ENCODE data around the gene GRIA1.
"Not testable (repeated sequence)": the region's sequence is repeated elsewhere in the genome, so short reads cannot be mapped to it uniquely, and the experiment has no call there.

The GRIA1 gene

DNA sequence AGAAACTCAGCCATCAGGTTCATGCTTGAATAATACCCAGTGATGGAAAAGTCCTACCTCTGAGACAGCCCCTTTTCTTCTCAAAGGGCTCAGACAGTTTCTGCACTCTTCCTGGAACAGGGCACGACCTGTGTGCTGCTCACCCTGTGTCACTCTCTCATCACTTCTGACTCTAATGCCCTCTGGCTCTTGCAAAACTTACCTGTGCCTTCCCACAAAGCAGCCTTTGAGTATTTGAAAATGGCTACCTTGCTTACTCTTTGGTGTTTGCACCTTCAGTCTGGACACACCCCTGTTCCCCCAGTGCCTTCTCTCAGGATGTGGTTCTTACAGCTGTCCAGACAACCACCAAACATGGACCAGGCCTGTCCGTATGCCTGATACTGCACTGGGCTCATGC is 171.4 kb downstream of the GRIA1 start:
- DNase-seq = no peak

DNA sequence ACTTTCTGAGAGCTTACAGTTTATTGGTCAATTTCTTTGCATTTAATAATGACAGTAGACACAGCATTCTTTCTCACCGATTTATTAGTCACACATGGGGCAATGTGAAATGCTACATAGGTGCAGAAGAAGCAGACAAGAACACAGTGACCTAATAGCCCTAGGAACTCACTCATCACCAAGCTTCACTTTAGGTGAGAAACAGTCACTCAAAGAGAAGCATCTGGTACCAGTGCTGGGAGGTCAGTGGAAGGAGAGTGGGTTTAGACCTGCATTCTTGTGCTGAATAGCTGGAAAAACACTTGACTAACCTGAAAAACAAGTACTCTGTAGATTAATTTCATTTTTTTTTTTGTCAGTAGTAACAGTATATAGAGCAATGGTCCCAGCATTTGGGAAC is 179.6 kb downstream of the GRIA1 start:
- no peak for DNase-seq

DNA sequence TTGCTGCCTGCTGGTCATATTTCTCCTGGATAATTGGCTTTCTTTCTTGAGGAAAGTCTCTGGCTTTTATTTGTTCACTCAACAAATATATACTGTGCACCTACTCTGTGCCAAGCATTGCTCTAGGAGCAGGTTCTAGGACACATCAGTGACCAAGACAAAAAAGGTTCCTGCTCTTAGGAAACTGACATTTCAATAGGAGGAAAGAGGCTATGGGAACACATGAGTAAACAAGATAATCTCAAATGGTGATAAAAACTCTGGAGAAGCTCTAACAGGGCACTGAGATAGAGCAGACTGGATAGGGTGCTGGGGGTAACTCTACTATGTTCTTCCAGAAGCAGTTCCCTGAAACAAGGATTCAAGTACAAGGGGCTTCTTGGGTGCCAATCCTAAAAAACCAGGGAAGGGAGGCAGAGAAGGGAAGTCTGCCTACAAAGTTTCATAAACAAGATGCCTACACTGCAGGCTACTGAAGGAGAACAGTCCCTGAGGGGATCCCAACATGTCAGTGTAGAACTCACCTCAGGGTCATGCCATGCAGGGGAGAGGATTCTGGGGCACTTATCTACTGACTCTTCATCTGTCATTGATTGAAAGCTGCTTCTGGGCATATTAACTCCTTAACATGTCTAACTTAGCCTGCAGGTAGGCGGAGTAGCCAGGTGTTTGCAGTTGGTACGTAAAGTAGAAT is 181.3 kb downstream of the GRIA1 start:
- DNase-seq = no peak

DNA sequence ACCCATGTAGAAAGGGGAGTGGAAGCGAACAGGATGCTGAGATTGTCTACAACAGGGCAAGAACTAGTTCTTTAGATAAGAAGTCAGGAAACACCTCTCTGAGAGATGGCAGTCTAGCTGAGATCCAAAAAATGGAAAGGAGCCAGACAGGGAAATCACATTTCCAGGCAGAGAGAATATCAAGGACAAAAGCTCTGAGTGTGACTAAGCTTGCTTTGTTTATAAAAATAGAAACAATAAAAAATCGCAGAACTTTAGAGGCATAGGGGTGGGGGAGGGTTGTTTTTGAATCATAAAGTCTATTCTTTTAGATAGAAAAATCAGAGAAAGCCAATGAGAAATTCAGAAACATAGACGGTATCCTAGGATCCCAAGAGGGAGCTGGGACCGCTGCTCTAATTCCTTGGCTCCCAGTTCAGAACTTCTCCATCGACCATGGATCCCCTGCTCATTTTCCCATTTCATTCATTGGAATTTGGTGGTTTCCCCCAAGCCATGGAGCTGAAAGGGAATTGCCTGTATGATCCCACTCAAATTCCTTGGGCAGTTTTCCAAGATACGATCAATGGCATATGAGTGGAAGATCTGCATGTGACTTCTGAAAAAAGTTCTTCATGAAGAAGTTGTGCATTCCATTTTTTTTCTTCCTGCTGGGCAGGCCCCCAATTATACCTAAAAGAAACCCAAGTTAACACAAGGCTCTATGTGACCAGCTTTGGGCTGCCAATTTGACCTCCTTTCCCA is 182.0 kb downstream of the GRIA1 start:
- no peak for DNase-seq

DNA sequence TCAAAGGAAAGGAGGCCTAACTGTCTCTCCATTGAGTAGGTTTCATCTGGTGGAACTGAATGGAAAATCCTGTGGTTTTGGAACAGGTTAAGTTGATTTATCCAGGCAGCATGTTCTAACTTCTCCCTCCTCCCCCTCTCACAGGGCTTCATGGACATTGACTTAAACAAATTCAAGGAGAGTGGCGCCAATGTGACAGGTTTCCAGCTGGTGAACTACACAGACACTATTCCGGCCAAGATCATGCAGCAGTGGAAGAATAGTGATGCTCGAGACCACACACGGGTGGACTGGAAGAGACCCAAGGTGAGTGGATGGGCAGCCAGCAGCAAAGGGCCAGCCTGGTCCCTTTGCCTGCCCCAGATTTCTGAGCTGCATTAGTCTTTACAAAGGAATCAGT is 183.9 kb downstream of the GRIA1 start:
- no peak for DNase-seq

DNA sequence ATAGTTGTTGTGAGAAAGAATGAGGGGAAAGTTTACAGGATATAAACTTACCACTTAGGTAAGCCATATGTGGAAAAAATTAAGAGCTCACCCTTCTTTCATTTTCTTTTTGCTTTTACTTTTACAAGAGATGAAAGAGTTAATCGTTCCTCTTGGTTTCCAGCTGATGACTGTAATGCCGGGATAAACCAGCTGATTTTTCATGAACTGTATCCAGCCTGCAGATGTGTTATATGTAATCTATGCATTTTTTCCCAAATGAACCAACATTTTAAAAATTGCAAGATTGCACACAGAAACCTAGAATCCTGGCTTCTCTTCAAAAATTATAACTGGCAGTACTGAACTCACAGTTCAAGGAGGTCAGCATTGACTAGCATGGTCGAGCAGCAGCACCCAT is 185.9 kb downstream of the GRIA1 start:
- DNase-seq = no peak

DNA sequence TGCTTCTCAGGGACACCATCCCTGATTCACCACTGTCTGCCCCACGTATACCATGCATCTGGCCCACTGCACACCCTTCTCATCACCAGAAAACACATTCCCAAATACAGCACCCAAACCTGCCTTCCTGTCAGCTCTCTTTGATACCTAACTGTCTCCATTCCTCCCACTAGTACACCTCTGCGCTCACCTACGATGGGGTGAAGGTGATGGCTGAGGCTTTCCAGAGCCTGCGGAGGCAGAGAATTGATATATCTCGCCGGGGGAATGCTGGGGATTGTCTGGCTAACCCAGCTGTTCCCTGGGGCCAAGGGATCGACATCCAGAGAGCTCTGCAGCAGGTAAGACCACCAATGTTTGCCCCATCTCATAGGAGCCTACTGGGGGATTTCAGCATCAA is 186.4 kb downstream of the GRIA1 start:
- DNase-seq = no peak

DNA sequence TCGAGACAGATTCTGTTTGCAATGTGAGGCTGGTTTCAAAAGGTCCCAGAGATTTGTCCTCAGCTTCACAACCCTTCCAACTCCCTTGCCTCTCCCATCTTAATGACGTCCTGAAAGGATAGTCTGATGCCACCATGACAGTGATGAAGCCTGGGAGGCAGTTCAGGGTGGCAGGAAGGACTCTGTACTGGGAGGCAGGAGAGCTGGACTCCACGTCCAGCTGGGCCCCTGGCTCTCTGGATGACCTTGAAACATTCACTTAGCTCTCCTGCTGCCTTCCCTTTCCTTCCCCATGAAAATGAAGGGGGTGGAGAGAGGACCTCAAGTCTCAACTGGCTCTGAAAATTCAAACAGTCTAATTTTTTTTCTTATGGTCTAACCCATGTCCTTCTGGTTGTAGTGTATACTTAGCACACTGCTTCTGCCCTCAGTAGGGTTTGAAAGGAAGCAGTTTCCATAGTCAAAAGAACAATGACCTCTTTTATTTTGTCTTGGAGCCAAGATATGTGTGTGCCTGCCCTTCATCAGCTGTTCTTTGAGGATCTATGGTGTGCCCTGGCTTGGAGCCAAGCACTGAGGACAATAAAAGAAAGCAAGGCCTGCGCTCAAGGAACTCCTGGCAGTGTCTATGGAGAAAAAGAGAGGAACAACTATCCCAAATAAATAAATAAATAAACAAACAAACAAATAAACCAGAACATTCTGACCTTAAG is 188.3 kb downstream of the GRIA1 start:
- no peak for DNase-seq

DNA sequence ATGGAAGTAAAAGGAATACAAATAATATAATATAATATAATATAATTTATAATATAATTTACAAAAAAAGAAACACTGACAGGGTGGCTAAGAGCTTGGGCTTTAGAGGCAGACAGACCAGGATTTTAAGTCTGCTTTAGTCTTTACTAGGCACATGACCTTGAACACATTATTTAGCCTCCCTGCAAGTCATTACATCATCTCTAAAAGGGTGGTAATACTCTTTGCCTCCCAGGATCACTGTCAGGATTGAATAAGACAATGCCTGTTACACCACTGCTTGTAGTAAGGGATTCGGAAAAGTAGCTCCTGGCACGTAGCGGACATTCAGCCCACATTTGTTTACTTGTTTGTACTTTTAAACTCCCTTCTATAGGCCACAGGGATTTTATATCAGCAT is 199.8 kb downstream of the GRIA1 start:
- no peak for DNase-seq

DNA sequence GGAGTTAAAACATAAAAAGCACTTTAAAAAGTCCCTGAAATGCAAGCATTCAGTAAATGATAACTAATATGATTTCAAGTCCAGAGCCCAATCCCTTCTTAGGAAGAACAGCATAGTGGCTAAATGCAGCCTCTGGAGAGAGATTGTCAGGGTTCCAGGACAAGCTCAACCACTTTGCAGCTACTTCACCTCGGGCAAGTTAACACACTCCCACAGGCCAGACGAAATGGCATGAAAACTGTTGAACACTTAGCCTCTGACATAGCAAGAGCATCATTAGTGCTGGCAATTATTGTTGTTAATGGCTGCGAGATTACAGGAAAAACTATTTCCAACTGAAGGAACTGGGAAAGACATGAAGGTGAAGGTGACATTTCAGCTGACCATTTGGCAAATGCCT is 205.8 kb downstream of the GRIA1 start:
- DNase-seq = no peak

DNA sequence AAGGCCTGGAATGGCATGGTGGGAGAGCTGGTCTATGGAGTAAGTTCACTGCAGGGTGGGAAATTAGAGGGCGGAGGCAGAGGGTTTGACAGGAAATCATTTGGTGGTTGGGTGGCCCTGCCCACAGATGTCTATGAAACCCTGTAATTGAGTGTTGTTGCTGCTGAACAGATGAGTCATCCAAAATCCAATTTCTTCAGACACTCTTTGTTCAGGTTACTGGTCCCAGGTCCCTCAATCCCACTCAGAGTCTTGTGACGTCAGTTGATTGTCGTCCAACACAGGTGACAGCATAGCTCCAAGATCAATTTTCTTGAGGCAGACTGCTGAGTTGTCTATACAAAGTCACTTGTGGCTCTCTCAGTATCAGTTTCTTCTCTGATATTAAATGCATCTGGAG is 208.6 kb downstream of the GRIA1 start:
- no peak for DNase-seq

DNA sequence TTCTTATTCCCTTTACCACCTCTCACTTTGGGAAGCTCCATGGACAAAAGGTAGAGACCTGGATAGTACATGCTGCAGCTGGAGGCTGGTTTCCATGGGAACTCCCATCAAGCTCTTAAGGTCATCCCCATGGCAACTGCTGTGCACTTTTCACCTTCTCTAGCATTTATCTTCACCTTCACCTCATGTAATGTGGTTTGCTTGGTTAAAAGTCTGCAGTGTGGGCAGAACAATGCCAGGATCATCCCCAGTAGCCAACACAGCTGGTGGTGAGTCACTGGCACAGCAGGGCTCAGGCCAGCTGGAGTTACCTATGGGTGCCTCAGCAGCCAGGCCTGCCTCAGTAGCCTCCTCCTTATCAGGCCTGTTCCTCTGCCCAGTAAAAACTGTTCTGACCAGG is 210.5 kb downstream of the GRIA1 start:
- DNase-seq = no peak

DNA sequence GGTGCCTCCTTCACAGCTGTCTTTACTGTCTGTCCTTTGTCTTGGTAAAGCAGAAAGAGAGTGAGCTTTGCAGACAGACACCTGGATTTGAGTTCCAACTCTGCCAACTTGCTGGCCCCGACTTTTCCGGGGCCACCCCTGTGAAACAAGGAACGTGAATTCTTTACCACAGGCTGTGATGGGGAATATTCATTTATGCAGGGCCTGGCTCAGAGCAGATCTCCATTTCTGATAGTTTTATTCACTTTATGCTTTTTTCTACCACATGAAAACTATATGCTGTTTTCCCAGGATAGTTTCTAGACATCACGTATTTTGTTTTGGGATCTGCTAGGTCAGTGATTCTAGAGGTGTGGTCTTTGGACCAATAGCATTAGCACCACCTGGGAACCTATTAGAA is 211.8 kb downstream of the GRIA1 start:
- no peak for DNase-seq

DNA sequence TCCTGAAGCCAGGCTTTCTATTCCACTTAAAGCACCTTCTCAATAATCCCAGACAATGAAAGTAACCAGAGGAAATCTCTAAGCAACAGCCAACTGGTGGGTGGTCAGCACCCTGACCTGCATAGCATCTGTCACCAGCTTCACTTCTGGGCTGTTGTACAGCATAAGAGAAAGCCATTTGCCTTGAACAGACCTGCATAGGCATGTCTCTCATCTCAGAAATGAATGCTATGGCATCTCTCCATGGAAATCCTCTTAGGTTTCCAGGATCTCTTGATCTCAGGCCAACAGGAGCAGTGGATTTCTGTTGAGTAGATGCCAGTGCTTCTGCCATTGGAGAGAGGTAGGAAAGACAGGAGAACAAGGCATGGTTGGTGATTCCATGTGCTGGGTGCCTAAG is 213.6 kb downstream of the GRIA1 start:
- DNase-seq = no peak

DNA sequence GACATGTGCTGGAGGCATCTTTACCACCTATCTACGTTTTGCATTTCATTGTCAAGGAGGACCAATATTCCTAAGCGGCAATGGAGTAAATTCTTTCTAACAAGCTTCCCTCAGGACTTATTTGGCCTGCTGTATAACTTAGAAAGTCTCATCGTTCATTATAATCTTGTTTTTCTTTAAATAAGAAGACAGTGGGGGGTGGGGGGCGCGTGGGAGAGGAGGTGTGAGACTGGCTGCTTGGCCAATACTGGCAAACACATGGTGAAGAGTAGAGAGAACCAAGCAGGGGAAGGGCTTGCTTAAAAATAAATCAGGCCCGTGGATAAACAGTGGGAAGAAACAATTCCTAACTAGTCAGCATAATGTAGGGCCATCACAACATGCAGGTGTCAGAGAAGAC is 217.2 kb downstream of the GRIA1 start:
- no peak for DNase-seq

DNA sequence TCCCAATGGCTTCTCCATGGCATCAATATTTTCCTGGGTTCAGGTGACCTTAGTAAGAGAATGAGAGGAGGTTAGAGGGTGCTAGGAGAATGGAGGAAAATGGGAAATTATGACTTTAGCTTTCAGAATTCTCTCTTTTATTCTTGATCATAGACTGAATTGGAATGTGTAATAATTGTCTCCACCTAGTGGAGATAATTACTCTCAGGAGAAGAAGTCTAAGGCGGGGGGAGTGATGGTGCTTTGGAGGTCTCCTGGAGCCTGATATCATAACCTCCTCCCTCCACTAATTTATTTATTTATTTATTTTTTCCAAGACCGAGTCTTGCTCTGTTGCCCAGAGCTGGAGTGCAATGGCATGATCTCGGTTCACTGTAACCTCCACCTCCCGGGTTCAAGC is 221.3 kb downstream of the GRIA1 start:
- DNase-seq = no peak

DNA sequence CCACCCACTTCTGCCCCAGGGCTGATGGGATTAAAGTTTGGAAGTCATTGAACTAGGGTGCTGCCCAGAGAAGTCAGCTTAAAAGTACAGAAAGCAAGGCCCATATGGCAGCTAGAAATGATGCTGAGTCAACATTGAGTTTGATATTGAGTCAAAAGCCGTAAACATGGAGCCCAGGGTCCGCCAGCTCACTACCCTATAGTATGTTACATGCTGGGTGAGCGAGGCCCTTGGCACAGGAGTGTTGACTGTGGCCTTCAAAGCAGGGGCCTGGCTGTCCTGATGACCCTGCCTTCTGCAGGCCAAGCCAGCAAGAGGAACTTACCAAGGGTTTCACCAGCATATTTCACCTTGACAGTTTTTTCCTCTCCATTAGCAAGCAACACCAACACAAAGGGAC is 222.5 kb downstream of the GRIA1 start:
- no peak for DNase-seq

DNA sequence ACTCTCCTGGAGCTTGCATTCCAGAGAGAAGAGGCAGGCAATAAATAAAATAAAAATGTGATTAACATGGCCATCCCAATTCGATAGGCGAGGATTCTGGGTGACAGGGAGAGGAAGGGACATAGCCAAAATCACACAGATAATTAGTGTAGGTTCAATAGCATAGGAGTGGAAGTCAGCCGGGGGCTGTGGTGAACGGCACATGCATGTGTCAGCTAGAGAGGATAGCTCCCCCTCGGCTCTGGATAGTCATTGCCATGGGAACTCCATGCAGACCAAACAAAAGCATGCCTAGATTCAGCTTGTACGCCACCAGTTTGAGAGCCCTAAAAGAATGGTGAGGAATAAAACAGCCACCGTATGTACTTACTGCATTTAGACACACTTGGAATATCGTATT is 223.5 kb downstream of the GRIA1 start:
- DNase-seq = no peak

DNA sequence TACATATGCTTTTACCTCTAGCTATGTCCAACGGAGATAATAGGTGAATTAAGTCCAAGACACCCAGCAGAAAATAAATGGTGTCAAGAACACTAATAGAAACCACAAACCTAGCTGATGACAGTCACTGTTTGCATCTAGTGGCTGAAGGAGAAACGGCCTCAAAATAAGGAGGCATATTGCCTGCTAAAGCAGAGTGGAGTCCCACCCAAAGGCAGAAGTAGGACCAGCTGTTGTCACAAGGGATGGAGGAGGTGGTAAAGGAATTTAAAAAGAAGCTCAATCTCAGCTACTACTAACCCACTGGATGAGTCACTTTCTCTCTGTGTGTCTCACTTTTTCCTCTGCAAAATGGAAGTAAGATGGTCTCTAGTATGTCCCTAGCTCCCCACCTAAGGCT is 224.3 kb downstream of the GRIA1 start:
- no peak for DNase-seq

DNA sequence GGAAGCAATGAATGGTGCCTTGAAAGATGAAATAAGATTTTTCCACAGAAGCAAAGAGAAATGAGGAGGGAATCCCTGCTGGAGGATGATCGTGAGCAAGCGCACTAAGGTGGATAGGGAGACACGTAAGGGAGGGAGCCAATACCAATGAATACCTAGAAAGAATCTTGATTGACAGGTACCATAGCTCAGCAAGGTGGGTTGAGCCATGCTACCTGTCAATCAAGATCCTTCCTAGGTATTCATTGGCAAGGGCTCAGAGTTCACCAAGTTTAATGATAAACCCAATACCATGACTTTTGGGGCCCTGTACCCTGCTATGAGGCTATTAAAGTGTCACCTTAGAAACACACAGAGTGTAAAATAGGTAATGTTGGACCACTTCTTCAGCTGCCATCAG is 226.8 kb downstream of the GRIA1 start:
- DNase-seq = no peak

DNA sequence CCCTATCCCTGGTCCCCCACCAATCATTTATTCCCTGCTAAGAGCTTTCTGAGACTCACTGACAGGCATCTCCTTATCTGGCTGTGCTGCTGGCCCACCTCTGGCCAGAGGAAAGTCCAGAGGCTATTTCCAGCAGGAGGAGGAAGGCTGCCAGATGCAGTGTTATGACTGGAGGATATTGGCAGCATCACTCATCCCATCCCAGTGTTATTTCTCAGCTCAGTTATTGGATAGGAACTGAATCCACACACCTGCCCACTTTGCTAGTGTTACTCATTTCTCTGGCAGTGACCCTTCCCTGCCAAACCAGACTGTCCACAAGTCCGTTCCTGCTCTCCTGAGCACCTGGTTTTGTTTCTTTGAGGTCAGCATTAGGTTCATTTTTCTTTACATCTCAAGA is 228.2 kb downstream of the GRIA1 start:
- DNase-seq = no peak

DNA sequence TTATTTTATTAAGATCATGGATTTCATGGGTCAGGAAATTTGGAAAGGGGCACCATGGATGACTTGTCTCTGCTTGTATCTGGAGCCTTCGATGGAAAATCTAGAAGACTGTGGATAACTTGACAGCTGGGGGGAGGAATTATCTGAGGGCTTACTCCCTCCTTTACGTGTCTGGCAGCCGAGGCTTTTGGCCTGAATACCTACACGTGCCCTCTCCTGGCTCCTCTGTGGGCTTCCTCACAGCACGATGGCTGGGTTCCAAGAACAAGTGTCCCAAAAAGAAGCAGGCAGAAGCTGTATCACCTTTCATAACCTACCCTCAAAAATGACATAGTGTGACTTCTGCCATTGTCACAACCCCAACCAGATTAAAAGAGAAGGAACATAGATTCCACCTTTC is 228.9 kb downstream of the GRIA1 start:
- no peak for DNase-seq

DNA sequence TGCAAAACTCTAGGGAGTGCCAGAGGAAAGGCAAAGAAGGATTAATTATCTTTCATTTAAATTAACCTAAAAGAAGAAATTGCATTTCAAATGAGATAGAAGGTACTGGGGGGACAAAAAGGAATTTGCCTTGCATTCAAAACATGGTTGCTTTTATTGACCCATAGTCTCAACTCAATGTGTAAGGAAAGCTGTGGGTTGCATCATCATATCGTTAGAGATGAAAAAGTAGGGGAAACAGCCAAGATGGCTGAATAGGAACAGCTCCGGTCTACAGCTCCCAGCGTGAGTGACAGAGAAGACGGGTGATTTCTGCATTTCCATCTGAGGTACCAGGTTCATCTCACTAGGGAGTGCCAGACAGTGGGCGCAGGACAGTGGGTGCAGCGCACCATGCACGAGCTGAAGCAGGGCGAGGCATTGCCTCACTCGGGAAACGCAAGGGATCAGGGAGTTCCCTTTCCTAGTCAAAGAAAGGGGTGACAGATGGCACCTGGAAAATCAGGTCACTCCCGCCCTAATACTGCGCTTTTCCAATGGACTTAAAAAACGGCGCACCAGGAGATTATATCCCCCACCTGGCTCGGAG is 232.6 kb downstream of the GRIA1 start:
- DNase-seq = not testable (repeated sequence)

Measured in right kidney (tissue), 1 donor.